ENCODE data around the gene ATP9A. TPM values are rescaled to one million over a fixed set of nuclear protein-coding genes. Genes with fewer than 3 reads are reported as not detected.
"Not testable (repeated sequence)": the region's sequence is repeated elsewhere in the genome, so short reads cannot be mapped to it uniquely, and the experiment has no call there.

The ATP9A gene
- total RNA-seq, 2 donors from 2014 or later = 16.8 to 24.6 TPM

GRCh38 chr20:51757226-51757625, 11.0 kb downstream of the ATP9A start:
- ATAC-seq (no peak), DNase-seq (no peak)
- Histone ChIP-seq H3K27me3 (no peaks in the 10 kb centered on the region), H3K4me1 (peaks cover 18% of the 10 kb centered on the region), H3K36me3 (replicated peaks in 1 of 2; ENCODE audit: insufficient read depth in 1 of 2, low read depth in 2 of 2) (no peaks in the 10 kb centered on the region), H3K4me3 (no peak overlapping the region), H3K9me3 (no peaks in the 10 kb centered on the region), H3K27ac (no peak overlapping the region)
- no peak for TF ChIP-seq POLR2A (IDR thresholded peaks at IDR 0.05)
- TF ChIP-seq, protein P1, sequence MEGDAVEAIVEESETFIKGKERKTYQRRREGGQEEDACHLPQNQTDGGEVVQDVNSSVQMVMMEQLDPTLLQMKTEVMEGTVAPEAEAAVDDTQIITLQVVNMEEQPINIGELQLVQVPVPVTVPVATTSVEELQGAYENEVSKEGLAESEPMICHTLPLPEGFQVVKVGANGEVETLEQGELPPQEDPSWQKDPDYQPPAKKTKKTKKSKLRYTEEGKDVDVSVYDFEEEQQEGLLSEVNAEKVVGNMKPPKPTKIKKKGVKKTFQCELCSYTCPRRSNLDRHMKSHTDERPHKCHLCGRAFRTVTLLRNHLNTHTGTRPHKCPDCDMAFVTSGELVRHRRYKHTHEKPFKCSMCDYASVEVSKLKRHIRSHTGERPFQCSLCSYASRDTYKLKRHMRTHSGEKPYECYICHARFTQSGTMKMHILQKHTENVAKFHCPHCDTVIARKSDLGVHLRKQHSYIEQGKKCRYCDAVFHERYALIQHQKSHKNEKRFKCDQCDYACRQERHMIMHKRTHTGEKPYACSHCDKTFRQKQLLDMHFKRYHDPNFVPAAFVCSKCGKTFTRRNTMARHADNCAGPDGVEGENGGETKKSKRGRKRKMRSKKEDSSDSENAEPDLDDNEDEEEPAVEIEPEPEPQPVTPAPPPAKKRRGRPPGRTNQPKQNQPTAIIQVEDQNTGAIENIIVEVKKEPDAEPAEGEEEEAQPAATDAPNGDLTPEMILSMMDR (IDR thresholded peaks at IDR 0.05) = no peak
- intact Hi-C loops (cut with DNase I) = no loop called here
- WGBS, 2 donors = 67 to 82% methylated on average over 2 to 10 of the region's 10 CpGs

DNA sequence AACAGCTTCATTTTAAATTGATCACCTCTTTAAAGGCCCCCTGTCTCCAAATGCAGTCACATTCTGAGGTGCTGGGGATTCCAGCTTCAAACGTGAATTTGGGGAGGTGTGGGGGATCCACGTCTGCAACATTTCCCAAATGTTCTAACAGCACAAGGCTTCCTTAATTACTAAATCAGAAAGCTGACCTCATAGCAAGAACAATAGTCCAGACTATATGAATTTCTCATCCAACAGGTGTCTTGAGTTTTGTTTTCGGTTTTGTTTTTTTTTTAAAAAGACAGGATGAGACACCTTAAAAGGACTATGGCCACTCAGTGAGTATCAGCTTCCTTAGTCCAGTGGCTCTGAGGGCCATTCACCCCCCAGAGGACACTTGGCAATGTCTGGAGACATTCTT, 11.5 kb downstream of the ATP9A start:
- 68 to 73% methylated on average over 3 of the region's 3 CpGs for WGBS, 2 donors
- Histone ChIP-seq H3K27ac (no peak overlapping the region), H3K4me1 (peaks cover 23% of the 10 kb centered on the region), H3K27me3 (no peaks in the 10 kb centered on the region), H3K9me3 (no peaks in the 10 kb centered on the region), H3K36me3 (replicated peaks in 1 of 2; ENCODE audit: insufficient read depth in 1 of 2, low read depth in 2 of 2) (no peaks in the 10 kb centered on the region), H3K4me3 (no peak overlapping the region)
- ATAC-seq (no peak), DNase-seq (no peak)
- TF ChIP-seq, protein P1 (IDR thresholded peaks at IDR 0.05) = no peak
- no peak for TF ChIP-seq POLR2A (IDR thresholded peaks at IDR 0.05)
- intact Hi-C loops (cut with DNase I) = no loop called here

- H3K27me3 ChIP-seq; ATAC-seq; H3K4me3 ChIP-seq; H3K36me3 ChIP-seq (replicated peaks in 1 of 2; ENCODE audit: insufficient read depth in 1 of 2, low read depth in 2 of 2); H3K9me3 ChIP-seq; H3K27ac ChIP-seq; intact Hi-C loops (cut with DNase I); DNase-seq: not testable (repeated sequence)
- H3K4me1 ChIP-seq = peaks cover 28% of the 10 kb centered on the region
- 92 to 93% methylated on average over 8 of the region's 8 CpGs for WGBS, 2 donors
Measured at GRCh38 chr20:51753220-51753619, 15.0 kb downstream of the ATP9A start.

DNA sequence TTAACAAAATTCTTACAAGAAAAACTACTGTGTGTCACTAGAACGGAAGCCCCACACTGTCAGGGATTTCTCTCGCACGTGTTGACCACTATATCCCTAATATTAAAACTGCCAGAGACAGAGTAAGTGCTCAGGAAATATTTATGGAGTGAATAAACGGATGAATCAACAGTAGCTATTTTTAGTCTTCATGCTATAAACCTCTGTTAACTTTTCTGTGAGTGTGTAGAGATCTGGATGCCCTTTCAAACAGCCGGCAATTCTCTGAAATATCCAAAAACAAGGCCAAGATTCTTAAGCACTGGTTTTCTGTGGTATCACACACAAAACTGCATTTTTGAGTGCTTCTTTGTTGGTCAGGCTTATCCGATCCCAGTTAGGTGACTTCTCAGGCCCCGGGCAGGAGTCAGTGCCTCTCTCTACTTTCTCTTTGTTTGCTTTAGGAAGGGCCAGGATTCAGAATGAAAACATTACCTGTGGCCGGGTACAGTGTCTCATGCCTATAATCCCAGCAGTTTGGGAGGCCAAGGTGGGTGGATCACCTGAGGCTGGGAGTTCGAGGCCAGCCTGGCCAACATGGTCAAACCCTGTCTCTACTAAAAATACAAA, 15.7 kb downstream of the ATP9A start:
- H3K4me3 ChIP-seq = no peak overlapping the region
- DNase-seq (no peak), ATAC-seq (no peak)
- H3K36me3 ChIP-seq (replicated peaks in 1 of 2; ENCODE audit: insufficient read depth in 1 of 2, low read depth in 2 of 2) = no peaks in the 10 kb centered on the region
- peak overlapping the region; percentile 19 to 62 (median 31) for H3K27ac ChIP-seq
- no peaks in the 10 kb centered on the region for H3K27me3 ChIP-seq
- TF ChIP-seq, protein P1 (IDR thresholded peaks at IDR 0.05) = no peak
- no peak for TF ChIP-seq POLR2A (IDR thresholded peaks at IDR 0.05)
- H3K4me1 ChIP-seq = peaks cover 27% of the 10 kb centered on the region
- intact Hi-C loops (cut with DNase I) = no loop called here
- 36 to 48% methylated on average over 9 of the region's 9 CpGs for WGBS, 2 donors
- no peaks in the 10 kb centered on the region for H3K9me3 ChIP-seq

GRCh38 chr20:51750770-51751388, 17.3 kb downstream of the ATP9A start:
- intact Hi-C loops (cut with DNase I) = no loop called here
- WGBS, 2 donors = 91 to 94% methylated on average over 10 of the region's 10 CpGs
- H3K4me1 ChIP-seq = peaks cover 27% of the 10 kb centered on the region
- no peaks in the 10 kb centered on the region for H3K36me3 ChIP-seq (replicated peaks in 1 of 2; ENCODE audit: insufficient read depth in 1 of 2, low read depth in 2 of 2)
- no peak overlapping the region for H3K4me3 ChIP-seq
- H3K27me3 ChIP-seq = no peaks in the 10 kb centered on the region
- H3K9me3 ChIP-seq = no peaks in the 10 kb centered on the region
- TF ChIP-seq POLR2A (IDR thresholded peaks at IDR 0.05) = no peak
- TF ChIP-seq, protein P1 (IDR thresholded peaks at IDR 0.05) = no peak
- ATAC-seq (no peak), DNase-seq (no peak)
- peak overlapping the region; percentile 70 to 87 (median 72) for H3K27ac ChIP-seq

All from body of pancreas (tissue), 4 donors.